ENCODE data around the gene COL18A1.
"Not testable (repeated sequence)": the region's sequence is repeated elsewhere in the genome, so short reads cannot be mapped to it uniquely, and the experiment has no call there.

COL18A1 gene

GRCh38 chr21:45367402-45368351 lies 37.3 kb upstream of the COL18A1 start:
- no peak for TF ChIP-seq CTCF (IDR thresholded peaks at IDR 0.05; ENCODE audit: low read depth, low read length, missing control alignments)
- H3K4me3 ChIP-seq (ENCODE audit: low read depth, low read length) = no peak overlapping the region
- no peak for DNase-seq (ENCODE audit: low read depth)
- in situ Hi-C loops (cut with HindIII; ENCODE audit: low sequenced_read_pairs) = no loop called here

GRCh38 chr21:45369018-45369417 lies 35.9 kb upstream of the COL18A1 start:
- in situ Hi-C loops (cut with HindIII; ENCODE audit: low sequenced_read_pairs); DNase-seq (ENCODE audit: low read depth); H3K4me3 ChIP-seq (ENCODE audit: low read depth, low read length): not testable (repeated sequence)

- no peak overlapping the region for H3K4me3 ChIP-seq (ENCODE audit: low read depth, low read length)
- TF ChIP-seq CTCF (IDR thresholded peaks at IDR 0.05; ENCODE audit: low read depth, low read length, missing control alignments) = no peak
- no peak for DNase-seq (ENCODE audit: low read depth)
- in situ Hi-C loops (cut with HindIII; ENCODE audit: low sequenced_read_pairs) = no loop called here
These were observed 34.4 kb upstream of the COL18A1 start for GRCh38 chr21:45370575-45370974.

GRCh38 chr21:45371081-45371480 lies 33.9 kb upstream of the COL18A1 start:
- in situ Hi-C loops (cut with HindIII; ENCODE audit: low sequenced_read_pairs) = no loop called here
- no peak for DNase-seq (ENCODE audit: low read depth)
- TF ChIP-seq CTCF (IDR thresholded peaks at IDR 0.05; ENCODE audit: low read depth, low read length, missing control alignments) = no peak
- H3K4me3 ChIP-seq (ENCODE audit: low read depth, low read length) = no peak overlapping the region

- in situ Hi-C loops (cut with HindIII; ENCODE audit: low sequenced_read_pairs) = no loop called here
- no peak for DNase-seq (ENCODE audit: low read depth)
- H3K4me3 ChIP-seq (ENCODE audit: low read depth, low read length) = no peak overlapping the region
- no peak for TF ChIP-seq CTCF (IDR thresholded peaks at IDR 0.05; ENCODE audit: low read depth, low read length, missing control alignments)
These were observed 33.3 kb upstream of the COL18A1 start for GRCh38 chr21:45371655-45372054.

- in situ Hi-C loops (cut with HindIII; ENCODE audit: low sequenced_read_pairs) = no loop called here
- TF ChIP-seq CTCF (IDR thresholded peaks at IDR 0.05; ENCODE audit: low read depth, low read length, missing control alignments) = no peak
- H3K4me3 ChIP-seq (ENCODE audit: low read depth, low read length) = no peak overlapping the region
- no peak for DNase-seq (ENCODE audit: low read depth)
These were observed 32.1 kb upstream of the COL18A1 start for GRCh38 chr21:45372732-45373355.

Data from astrocyte of the cerebellum (primary cell).